ENCODE results near the gene OPA1. TPM values are rescaled to one million over a fixed set of nuclear protein-coding genes. Genes with fewer than 3 reads are reported as not detected.

OPA1 gene
- total RNA-seq, 2 experiments from 2014 or later = 43.2 to 57.3 TPM

DNA sequence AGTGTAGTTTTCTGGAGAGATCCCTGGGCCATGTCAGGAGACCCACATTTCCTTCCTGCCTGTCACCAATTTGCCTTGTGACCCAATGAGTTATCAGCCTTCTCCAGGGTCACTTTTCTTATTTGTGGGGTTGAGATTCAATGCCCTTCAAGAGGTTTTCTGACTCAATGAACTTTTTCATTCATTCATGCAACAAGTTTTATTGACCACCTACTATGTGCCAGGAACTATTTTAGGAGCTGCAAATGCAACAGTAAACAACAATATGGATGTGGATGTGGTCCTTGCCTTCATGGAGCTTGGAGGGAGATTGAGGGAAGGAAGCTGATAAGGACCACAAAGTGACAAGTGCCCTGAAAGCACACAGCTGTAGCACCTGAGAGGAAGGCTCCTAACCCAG, 142.8 kb downstream of the OPA1 start:
- Histone ChIP-seq H4K20me1 (ENCODE audit: insufficient read depth, low read length) (no peaks in the 10 kb centered on the region), H3K4me1 (ENCODE audit: insufficient read depth, low read length, poor library complexity, severe bottlenecking) (no peaks in the 10 kb centered on the region), H3K36me3 (ENCODE audit: insufficient read depth, low read length) (no peaks in the 10 kb centered on the region), H3K9me3 (ENCODE audit: low read length) (no peaks in the 10 kb centered on the region), H2AFZ (ENCODE audit: low read length) (no peak overlapping the region), H3K27ac (ENCODE audit: low read depth, low read length, poor library complexity, severe bottlenecking) (no peak overlapping the region), H3K9me2 (ENCODE audit: insufficient read depth, low read length) (no peaks in the 10 kb centered on the region), H3K4me2 (ENCODE audit: low read length) (no peak overlapping the region), H3K4me3 (ENCODE audit: low read depth, low read length, poor library complexity, severe bottlenecking) (no peak overlapping the region), H3K79me2 (ENCODE audit: insufficient read depth, low read depth, low read length) (no peaks in the 10 kb centered on the region)
- intact Hi-C loops (cut with micrococcal nuclease; ENCODE audit: unreplicated experiment) = no loop called here
- POLR2A ChIA-PET = interaction anchor here (1.3 kb wide), 1 partner anchor 11 kb away, joined by 3 read pairs; no protein-coding TSS in a partner anchor
- no peak for TF ChIP-seq EZH2phosphoT487 (IDR thresholded peaks at IDR 0.05; ENCODE audit: borderline replicate concordance, low read depth, low read length)
- TF ChIP-seq, protein P1, sequence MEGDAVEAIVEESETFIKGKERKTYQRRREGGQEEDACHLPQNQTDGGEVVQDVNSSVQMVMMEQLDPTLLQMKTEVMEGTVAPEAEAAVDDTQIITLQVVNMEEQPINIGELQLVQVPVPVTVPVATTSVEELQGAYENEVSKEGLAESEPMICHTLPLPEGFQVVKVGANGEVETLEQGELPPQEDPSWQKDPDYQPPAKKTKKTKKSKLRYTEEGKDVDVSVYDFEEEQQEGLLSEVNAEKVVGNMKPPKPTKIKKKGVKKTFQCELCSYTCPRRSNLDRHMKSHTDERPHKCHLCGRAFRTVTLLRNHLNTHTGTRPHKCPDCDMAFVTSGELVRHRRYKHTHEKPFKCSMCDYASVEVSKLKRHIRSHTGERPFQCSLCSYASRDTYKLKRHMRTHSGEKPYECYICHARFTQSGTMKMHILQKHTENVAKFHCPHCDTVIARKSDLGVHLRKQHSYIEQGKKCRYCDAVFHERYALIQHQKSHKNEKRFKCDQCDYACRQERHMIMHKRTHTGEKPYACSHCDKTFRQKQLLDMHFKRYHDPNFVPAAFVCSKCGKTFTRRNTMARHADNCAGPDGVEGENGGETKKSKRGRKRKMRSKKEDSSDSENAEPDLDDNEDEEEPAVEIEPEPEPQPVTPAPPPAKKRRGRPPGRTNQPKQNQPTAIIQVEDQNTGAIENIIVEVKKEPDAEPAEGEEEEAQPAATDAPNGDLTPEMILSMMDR (conservative IDR thresholded peaks at IDR 0.05; ENCODE audit: low read length) = no peak
- no TSS peak for BruUV-seq (replicated peaks)
- CTCF ChIA-PET (ENCODE audit: unreplicated experiment) = no interaction called here
- no peak for DNase-seq (ENCODE audit: low spot score)

- Histone ChIP-seq H3K4me2 (ENCODE audit: low read length) (no peak overlapping the region), H3K4me1 (ENCODE audit: insufficient read depth, low read length, poor library complexity, severe bottlenecking) (peaks cover under 1% of the 10 kb centered on the region), H3K4me3 (ENCODE audit: low read depth, low read length, poor library complexity, severe bottlenecking) (no peak overlapping the region), H3K9me3 (ENCODE audit: low read length) (no peaks in the 10 kb centered on the region), H4K20me1 (ENCODE audit: insufficient read depth, low read length) (no peaks in the 10 kb centered on the region), H3K9me2 (ENCODE audit: insufficient read depth, low read length) (no peaks in the 10 kb centered on the region), H3K27ac (ENCODE audit: low read depth, low read length, poor library complexity, severe bottlenecking) (no peak overlapping the region), H3K79me2 (ENCODE audit: insufficient read depth, low read depth, low read length) (no peaks in the 10 kb centered on the region), H3K36me3 (ENCODE audit: insufficient read depth, low read length) (no peaks in the 10 kb centered on the region), H2AFZ (ENCODE audit: low read length) (no peak overlapping the region)
- CTCF ChIA-PET (ENCODE audit: unreplicated experiment) = no interaction called here
- POLR2A ChIA-PET = interaction anchor here (1.3 kb wide), 1 partner anchor 11 kb away, joined by 3 read pairs; no protein-coding TSS in a partner anchor
- TF ChIP-seq, protein P1 (conservative IDR thresholded peaks at IDR 0.05; ENCODE audit: low read length) = no peak
- no peak for TF ChIP-seq EZH2phosphoT487 (IDR thresholded peaks at IDR 0.05; ENCODE audit: borderline replicate concordance, low read depth, low read length)
- no TSS peak for BruUV-seq (replicated peaks)
- DNase-seq (ENCODE audit: low spot score) = no peak
- intact Hi-C loops (cut with micrococcal nuclease; ENCODE audit: unreplicated experiment) = no loop called here
Measured at GRCh38 chr3:193736616-193737015, 143.6 kb downstream of the OPA1 start.

GRCh38 chr3:193737191-193737751, 144.3 kb downstream of the OPA1 start:
- no peaks in the 10 kb centered on the region for H3K36me3 ChIP-seq (ENCODE audit: insufficient read depth, low read length)
- H4K20me1 ChIP-seq (ENCODE audit: insufficient read depth, low read length) = no peaks in the 10 kb centered on the region
- no peak overlapping the region for H3K27ac ChIP-seq (ENCODE audit: low read depth, low read length, poor library complexity, severe bottlenecking)
- H3K4me3 ChIP-seq (ENCODE audit: low read depth, low read length, poor library complexity, severe bottlenecking) = no peak overlapping the region
- intact Hi-C loops (cut with micrococcal nuclease; ENCODE audit: unreplicated experiment) = no loop called here
- CTCF ChIA-PET (ENCODE audit: unreplicated experiment) = no interaction called here
- no peaks in the 10 kb centered on the region for H3K9me3 ChIP-seq (ENCODE audit: low read length)
- no peaks in the 10 kb centered on the region for H3K79me2 ChIP-seq (ENCODE audit: insufficient read depth, low read depth, low read length)
- no peak for DNase-seq (ENCODE audit: low spot score)
- no peak overlapping the region for H2AFZ ChIP-seq (ENCODE audit: low read length)
- POLR2A ChIA-PET = interaction anchor here (1.3 kb wide), 1 partner anchor 12 kb away, joined by 3 read pairs; no protein-coding TSS in a partner anchor
- H3K4me1 ChIP-seq (ENCODE audit: insufficient read depth, low read length, poor library complexity, severe bottlenecking) = peaks cover 7% of the 10 kb centered on the region
- BruUV-seq (replicated peaks) = no TSS peak
- no peaks in the 10 kb centered on the region for H3K9me2 ChIP-seq (ENCODE audit: insufficient read depth, low read length)
- H3K4me2 ChIP-seq (ENCODE audit: low read length) = no peak overlapping the region
- TF ChIP-seq, protein P1 (conservative IDR thresholded peaks at IDR 0.05; ENCODE audit: low read length) = no peak
- no peak for TF ChIP-seq EZH2phosphoT487 (IDR thresholded peaks at IDR 0.05; ENCODE audit: borderline replicate concordance, low read depth, low read length)
